Measurements from ENCODE around the gene LYG2. TPM values are rescaled to one million over a fixed set of nuclear protein-coding genes. Genes with fewer than 3 reads are reported as not detected.

Gene LYG2
- total and polyA plus RNA-seq, 2 of the 8 experiments (the other 6 are each of a cell fraction or from before 2014, with no cell fraction given), result not detected

DNA sequence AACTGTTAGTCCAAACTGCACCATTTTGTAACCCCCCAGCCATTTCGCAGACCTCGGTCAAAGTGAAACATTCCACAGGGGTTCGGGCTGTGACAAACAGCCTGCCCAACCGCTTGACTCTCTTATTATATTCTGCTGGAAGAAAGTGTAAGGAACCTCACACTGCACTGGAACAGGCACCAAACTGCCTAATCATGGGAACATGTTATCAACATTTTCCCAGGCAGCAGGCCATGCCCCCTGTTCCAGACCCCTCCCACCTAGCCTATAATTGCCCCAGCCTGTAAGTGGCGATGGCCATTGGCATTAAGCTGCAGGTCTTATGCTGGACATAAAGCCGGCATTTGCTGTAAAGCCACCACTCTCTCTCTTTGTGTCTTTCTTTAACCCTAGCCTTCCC is 16.9 kb downstream of the LYG2 start:
- Histone ChIP-seq H3K14ac (ENCODE audit: insufficient read length) (no peak overlapping the region), H3K79me1 (ENCODE audit: low read depth, low read length) (no peaks in the 10 kb centered on the region), H2BK15ac (ENCODE audit: low read length) (no peak overlapping the region), H3K27me3 (replicated peaks in 1 of 4; ENCODE audit: control insufficient read depth in 3 of 4, extremely low read depth in 1 of 4, insufficient read depth in 3 of 4, low read length in 3 of 4) (no peaks in the 10 kb centered on the region), H3K9me3 (ENCODE audit: insufficient read depth in 2 of 2, low read depth in 1 of 2, low read length in 1 of 2) (peaks cover 0 to 2% of the 10 kb centered on the region in 2 experiments; a peak in 1 of 4 replicates), H2AK5ac (ENCODE audit: low read depth, low read length) (no peak overlapping the region), H2BK5ac (ENCODE audit: low read depth, low read length) (no peak overlapping the region), H3K4me3 (ENCODE audit: extremely low read depth in 1 of 4, insufficient read depth in 2 of 4, low read depth in 3 of 4, low read length in 4 of 4) (no peak overlapping the region), H3K4ac (replicated peaks; ENCODE audit: insufficient read length, low read depth, low read length) (no peak overlapping the region), H2BK20ac (ENCODE audit: low read length) (no peak overlapping the region), H2BK12ac (ENCODE audit: low read depth, low read length) (no peak overlapping the region), H3K79me2 (ENCODE audit: control insufficient read depth in 1 of 2, insufficient read depth in 2 of 2, low read length in 2 of 2) (no peaks in the 10 kb centered on the region), H3K4me2 (ENCODE audit: insufficient read depth in 1 of 2, low read depth in 2 of 2, low read length in 2 of 2) (no peak overlapping the region), H3K27ac (ENCODE audit: low read depth, low read length) (no peak overlapping the region), H2AFZ (ENCODE audit: low read length) (no peak overlapping the region), H3K36me3 (ENCODE audit: control insufficient read depth in 2 of 4, insufficient read depth in 4 of 4, low read length in 3 of 4) (no peaks in the 10 kb centered on the region), H3K56ac (replicated peaks; ENCODE audit: insufficient read length, low read depth, low read length) (no peak overlapping the region), H4K20me1 (replicated peaks in 1 of 2; ENCODE audit: control insufficient read depth in 1 of 2, insufficient read depth in 2 of 2, low read length in 2 of 2) (no peaks in the 10 kb centered on the region), H3K23me2 (ENCODE audit: low read depth, low read length) (no peaks in the 10 kb centered on the region), H3K4me1 (replicated peaks in 1 of 4; ENCODE audit: control insufficient read depth in 3 of 4, insufficient read depth in 4 of 4, low read length in 3 of 4) (no peaks in the 10 kb centered on the region), H4K5ac (ENCODE audit: insufficient read length, low read depth, low read length) (no peak overlapping the region), H3K9ac (replicated peaks in 1 of 4; ENCODE audit: extremely low read depth in 1 of 4, low read depth in 3 of 4, low read length in 3 of 4) (no peak overlapping the region), H2BK120ac (replicated peaks; ENCODE audit: low read depth, low read length) (no peak overlapping the region), H3K23ac (ENCODE audit: insufficient read length) (no peak overlapping the region), H4K91ac (replicated peaks; ENCODE audit: insufficient read length, low read length) (no peak overlapping the region), H3K18ac (ENCODE audit: extremely low read depth, low read length) (no peak overlapping the region), H4K8ac (ENCODE audit: extremely low read depth, insufficient read depth, low read length) (no peak overlapping the region)
- CTCF ChIA-PET (ENCODE audit: partially characterized antibody), result no interaction called here
- FAIRE-seq (no peak), DNase-seq (ENCODE audit: low read depth in 1 of 2, low spot score in 2 of 2) (no peak)
- WGBS, 2 experiments (ENCODE audit: extremely low coverage in 1 of 2, insufficient coverage in 1 of 2, insufficient read length in 1 of 2, insufficient replicate concordance in 2 of 2, low coverage in 1 of 2, low lambda C conversion rate in 2 of 2, missing lambda C conversion rate in 1 of 2), result 93% methylated on average over 6 of the region's 6 CpGs; no CpG with 5 or more reads in 1 of the 2 experiments
- POLR2A ChIA-PET (ENCODE audit: partially characterized antibody), result no interaction called here
- TF ChIP-seq CHD2 (IDR thresholded peaks at IDR 0.05; ENCODE audit: low read length) (no peak), BACH1 (IDR thresholded peaks at IDR 0.05; ENCODE audit: low read length) (no peak), RAD21 (IDR thresholded peaks at IDR 0.05 in 1 of 2, conservative IDR thresholded peaks at IDR 0.05 in 1 of 2; ENCODE audit: low read depth in 2 of 2, low read length in 2 of 2) (no peak), TBP (IDR thresholded peaks at IDR 0.05; ENCODE audit: low read depth, low read length) (no peak), CBX8 (IDR thresholded peaks at IDR 0.05; ENCODE audit: borderline replicate concordance, low read depth, low read length) (no peak), TAF1 (IDR thresholded peaks at IDR 0.05; ENCODE audit: low read depth, low read length) (no peak), MAFK (IDR thresholded peaks at IDR 0.05; ENCODE audit: low read depth, low read length) (no peak), JUND (IDR thresholded peaks at IDR 0.05; ENCODE audit: low read length) (no peak), TAF7 (optimal IDR thresholded peaks at IDR 0.05; ENCODE audit: borderline replicate concordance, low read depth, low read length) (no peak), SAP30 (IDR thresholded peaks at IDR 0.05; ENCODE audit: insufficient read depth, insufficient replicate concordance, low read length) (no peak), KDM1A (IDR thresholded peaks at IDR 0.05; ENCODE audit: borderline replicate concordance, low read length) (no peak), EP300 (IDR thresholded peaks at IDR 0.05; ENCODE audit: borderline replicate concordance in 1 of 2, low read depth in 2 of 2, low read length in 2 of 2) (no peak), POLR2A (IDR thresholded peaks at IDR 0.05; ENCODE audit: control extremely low read depth in 1 of 2, low read depth in 2 of 2, low read length in 2 of 2) (no peak), TCF12 (IDR thresholded peaks at IDR 0.05; ENCODE audit: low read depth, low read length) (no peak)
- TF ChIP-seq, protein P1, sequence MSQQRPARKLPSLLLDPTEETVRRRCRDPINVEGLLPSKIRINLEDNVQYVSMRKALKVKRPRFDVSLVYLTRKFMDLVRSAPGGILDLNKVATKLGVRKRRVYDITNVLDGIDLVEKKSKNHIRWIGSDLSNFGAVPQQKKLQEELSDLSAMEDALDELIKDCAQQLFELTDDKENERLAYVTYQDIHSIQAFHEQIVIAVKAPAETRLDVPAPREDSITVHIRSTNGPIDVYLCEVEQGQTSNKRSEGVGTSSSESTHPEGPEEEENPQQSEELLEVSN (IDR thresholded peaks at IDR 0.05), result no peak

Measured in H1 (cell line).